Measurements from ENCODE around the gene CASKIN2.
A peak's percentile ranks its signal among the peaks of the same experiment; 100 is the strongest.

The CASKIN2 gene

GRCh38 chr17:75548813-75549212 is 33.5 kb upstream of the CASKIN2 start:
- DNase-seq: no peak

GRCh38 chr17:75547091-75547490 is 31.8 kb upstream of the CASKIN2 start:
- DNase-seq: no peak

GRCh38 chr17:75546181-75546580 is 30.8 kb upstream of the CASKIN2 start:
- DNase-seq: no peak

DNA sequence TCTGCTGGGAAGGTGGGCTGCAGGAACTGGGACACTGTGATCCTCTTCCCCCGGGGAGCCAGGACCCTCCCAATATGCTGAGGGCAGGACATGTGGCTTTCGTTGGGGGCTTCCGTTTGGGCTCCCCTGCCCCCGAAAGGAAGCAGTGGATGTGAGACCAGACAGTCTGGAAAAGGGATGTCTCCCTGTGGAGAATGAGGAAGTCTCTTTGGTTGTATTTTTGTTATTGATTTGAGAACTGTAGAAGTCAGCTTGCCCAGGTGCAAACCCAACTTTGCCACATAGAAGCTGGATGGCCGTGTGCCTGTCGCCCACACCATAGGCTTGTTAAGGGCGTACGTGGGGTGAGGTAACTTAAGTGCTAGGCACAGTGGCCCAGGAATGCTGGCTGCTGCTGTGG is 28.9 kb upstream of the CASKIN2 start:
- no peak for DNase-seq

GRCh38 chr17:75542728-75543336 is 27.5 kb upstream of the CASKIN2 start:
- DNase-seq: no peak

- DNase-seq: no peak
Observed at GRCh38 chr17:75542229-75542628, 26.9 kb upstream of the CASKIN2 start.

GRCh38 chr17:75540923-75541503 is 25.7 kb upstream of the CASKIN2 start:
- no peak for DNase-seq

GRCh38 chr17:75539967-75540729 is 24.8 kb upstream of the CASKIN2 start:
- DNase-seq: no peak

DNA sequence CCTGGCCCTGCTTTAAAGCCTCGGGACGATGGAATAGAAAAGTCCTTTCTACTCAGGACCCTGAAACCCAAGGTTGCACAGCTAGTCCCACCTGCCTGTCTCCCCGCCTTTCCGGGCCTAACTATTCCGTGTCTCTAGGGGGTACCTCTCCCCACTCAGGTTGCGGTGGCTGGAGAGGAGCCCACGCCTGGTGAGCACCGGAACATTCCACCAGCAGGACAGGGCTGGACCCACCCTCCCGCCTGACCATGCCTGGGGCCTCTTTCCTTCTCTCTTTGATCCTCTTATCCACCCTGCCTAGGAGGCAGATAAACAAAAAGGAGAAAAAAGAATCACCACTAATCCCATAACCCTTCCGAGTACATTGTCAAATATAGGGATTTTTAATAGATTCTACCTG is 21.0 kb upstream of the CASKIN2 start:
- DNase-seq: no peak

DNA sequence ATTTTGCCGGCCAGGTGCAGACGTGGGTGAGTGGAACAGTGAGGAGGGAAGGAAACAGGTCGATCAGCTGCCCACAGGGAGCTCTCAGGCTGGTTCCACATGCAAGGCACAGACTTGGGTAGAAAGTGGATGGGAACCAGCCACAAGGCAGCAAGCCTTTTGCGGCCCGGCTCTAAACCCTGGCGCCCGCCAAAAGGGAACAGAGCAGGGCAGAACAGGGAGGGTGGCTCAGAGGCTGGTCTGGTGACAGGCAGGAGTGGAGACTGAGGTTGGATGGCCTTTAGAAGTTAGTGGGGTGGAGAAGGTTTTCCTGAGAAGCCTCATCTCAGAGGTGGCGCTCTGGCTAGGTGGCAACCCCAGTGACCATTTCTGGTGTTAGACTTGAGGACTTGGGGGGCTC is 20.5 kb upstream of the CASKIN2 start:
- DNase-seq: no peak

- no peak for DNase-seq
Observed at GRCh38 chr17:75535119-75535537, 19.8 kb upstream of the CASKIN2 start.

DNA sequence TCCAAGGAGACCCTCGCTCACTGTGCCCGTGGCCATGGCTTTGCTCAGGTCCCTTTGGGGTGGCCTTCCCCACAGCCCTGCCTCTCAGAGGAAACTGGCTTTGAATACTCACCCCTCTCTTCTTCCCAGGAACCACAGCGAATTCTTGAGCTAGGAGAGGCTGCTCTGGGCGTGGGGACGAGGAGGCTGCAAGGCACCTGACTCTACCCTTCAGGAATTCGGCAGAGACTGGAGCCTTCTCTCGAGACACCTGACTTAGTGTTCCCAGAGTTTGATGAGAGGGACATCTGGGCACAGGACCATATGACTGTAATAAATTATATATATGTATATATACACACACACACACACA is 16.4 kb upstream of the CASKIN2 start:
- DNase-seq: no peak

DNA sequence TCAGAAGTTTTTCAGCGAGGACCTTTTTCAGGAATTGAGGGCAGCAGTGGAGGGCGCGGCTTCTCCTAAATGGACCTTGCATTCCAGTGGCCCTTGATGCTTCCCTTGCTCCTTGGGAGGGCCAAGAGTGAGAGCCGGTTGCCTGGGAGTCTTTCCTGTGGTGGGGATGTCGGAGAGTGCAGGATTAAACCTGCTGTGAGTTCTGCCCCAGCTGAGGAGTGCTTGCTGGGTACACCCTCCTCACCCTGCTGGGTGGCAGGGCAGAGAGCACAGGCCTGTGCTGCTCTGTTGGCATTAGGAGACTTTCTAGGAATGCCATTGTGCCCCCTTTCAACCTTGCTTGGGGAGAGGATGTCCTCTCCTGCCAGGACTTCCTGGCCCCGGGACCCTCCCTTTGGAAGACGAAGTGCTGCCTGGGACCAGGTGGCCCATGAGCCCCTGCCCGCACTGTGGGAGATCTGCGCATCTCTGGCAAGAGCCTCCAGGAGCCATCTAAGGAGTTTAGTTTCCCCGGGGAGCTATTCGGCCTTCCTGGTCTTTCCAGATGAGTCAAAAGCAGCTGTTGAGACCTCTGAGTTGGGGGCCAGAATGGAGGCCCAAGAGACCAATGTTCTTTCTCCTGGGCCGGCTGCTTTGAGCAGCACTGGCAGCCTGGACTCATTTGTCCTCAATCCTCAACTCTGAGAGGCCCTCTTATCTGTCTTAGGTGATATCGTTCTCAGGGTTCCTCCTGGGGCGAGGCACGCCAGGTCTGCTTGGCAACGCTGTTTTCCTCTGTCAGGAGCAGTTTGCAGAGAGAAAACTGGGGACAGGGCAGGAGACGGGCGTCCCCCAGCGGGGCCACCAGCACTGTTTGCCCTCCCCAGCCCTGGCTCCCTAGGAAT is 15.7 kb upstream of the CASKIN2 start:
- DNase-seq: no peak

- no peak for DNase-seq
Observed at GRCh38 chr17:75526555-75527270, 11.4 kb upstream of the CASKIN2 start.

- DNase-seq: no peak
Observed at GRCh38 chr17:75525806-75526554, 10.6 kb upstream of the CASKIN2 start.

DNA sequence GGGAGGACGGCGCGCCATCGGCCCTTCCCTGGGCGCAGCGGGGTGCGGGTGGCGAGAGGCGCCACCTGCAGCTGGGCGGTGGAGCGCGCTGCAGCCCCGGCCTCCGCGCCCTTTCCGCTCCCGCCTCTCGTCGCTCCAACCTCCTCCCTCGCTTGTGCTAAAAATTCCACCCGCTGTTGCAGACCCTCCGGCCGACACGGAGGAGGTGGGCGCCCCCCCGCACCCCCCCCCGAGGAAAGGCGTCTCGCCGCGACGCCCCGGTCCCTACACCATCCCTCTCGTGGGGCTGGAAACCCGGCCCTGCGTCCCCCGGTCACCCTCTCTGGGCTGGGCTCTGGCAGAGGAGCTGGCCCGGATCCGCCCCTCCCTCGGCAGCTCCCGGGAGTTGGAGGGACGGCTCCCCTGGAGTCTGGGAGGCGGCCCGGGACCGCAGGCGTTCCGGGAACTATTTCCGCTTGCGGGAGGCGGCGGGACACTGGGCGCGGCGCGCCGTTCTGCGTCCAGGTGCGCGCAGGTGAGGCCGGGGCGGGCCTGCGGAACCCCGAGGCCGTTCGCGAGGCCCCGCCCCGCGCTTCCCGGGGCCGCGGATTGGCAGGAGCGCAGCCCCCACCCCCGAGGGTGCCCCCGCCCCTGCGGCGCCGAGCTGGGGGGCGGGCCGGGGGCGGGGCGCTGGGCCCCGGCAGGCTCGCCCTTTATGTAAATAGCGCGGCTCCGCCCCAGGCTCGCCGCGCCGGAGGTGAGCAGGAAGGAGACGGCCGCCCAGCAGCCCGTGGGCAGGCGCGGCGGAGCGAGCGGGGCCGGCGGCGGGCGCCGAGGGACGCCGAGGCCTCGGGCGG is 9.9 kb upstream of the CASKIN2 start, which contains the start of gene LLGL2:
LLGL2 (plus strand) TSS at position 728 of the 836 bp plus-strand sequence. CDS start 17,730 bp downstream, outside the sequence.
- peak; percentile 69 for DNase-seq

DNA sequence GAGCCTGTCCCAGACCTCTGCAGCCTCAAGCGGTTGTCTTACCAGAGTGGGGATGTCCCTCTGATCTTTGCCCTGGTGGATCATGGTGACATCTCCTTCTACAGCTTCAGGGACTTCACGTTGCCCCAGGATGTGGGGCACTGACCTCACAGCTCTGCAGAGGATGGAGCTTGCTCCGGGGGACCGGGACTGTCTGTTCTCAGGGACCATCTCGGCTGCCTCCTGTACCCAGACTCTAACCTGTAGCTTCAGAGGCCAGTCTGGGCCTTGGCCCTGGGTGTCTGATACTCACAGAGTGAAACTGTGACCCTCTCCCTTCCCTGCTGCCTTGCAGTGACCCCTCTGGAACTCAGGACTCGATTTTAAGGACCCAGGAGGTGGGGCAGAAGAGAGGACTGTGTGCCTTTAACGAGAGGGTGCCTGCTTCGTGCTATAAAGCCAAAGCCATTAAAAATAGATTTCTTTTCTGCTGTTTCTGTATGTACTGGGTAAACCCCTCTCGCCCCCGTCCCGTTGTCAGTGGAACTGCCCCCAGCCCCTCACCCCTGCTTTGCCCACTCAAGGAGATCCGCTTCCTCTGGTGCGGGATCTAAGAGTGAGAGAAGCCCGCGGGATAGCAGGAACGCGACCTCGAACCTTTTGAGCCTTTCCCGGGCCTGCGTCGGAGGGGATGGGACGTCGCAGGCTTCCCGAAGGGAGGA is 9.1 kb upstream of the CASKIN2 start:
- no peak for DNase-seq

DNA sequence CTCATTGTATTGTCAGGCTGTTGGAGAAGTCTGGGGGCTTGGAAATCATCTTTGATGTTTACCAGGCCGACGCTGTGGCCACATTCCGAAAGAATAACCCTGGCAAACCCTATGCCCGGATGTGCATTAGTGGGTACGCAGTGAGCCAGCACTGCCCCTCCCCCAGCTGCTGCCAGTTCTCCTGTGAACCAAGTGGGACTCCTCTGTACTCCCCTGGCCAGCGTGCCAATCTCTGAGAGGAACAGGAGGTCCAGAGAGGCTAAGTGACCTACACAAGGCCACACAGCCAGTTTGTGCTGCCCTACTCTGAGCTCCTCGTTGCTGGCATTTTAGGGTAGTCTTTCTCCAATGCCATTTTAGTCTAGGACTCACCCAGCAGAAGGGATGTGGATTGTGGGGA is 8.3 kb upstream of the CASKIN2 start:
- DNase-seq: no peak

DNA sequence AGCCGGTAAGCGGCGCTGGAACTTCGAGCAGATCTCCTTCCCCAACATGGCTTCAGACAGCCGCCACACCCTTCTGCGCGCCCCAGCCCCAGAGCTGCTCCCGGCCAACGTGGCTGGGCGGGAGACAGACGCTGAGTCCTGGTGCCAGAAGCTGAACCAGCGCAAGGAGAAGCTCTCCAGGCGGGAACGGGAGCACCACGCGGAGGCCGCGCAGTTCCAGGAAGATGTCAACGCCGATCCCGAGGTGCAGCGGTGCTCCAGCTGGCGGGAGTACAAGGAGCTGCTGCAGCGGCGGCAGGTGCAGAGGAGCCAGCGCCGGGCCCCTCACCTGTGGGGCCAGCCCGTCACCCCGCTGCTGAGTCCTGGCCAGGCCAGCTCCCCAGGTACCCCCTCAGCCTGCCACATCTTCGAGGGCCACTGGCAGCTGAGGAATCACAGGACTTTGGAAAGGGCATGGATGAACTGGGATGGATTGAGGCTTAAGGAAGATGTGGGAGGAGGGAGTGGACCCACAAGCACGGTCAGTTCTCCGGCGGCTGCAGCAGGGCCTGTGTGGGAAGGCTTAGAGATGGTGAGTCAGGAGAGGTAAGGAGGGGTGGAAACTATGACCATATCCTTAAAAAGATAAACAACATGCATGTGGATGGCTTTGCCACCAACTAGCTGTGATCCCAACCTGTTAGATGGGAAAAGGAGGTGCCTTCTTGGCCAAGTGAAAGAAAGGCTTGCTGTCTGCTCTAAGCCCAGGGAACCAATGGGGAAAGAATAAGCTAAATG is 6.8 kb upstream of the CASKIN2 start:
- no peak for DNase-seq

Data from right hindlimb (tissue), 1 donor.